Measurements from ENCODE around the gene TIPIN. TPM values are rescaled to one million over a fixed set of nuclear protein-coding genes. Genes with fewer than 3 reads are reported as not detected.

TIPIN gene
- total RNA-seq, 1 donor from 2014 or later = 2.4 TPM

DNA sequence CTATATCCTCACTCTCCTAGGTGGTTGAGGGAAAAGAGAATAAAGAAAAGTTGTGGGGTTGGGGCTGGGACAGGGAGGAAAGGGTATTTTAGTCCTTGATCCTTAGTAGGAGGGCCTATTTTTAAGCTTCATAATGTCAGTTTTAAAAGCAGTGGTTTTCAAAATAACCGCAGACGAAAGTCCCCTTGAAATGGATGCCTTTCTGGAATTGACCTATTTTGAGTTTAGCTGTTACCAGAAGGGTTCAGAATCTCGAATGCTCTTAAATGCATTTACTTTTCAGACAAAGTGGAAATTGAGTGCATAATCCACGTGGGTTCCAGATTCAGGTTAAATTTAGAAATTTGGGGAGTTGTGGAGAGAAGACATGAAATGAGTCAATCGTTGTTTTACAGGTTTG, 46.8 kb upstream of the TIPIN start:
- intact Hi-C loops (cut with micrococcal nuclease) = no loop called here
- no peak overlapping the region for H3K4me3 ChIP-seq
- no peak for DNase-seq
- TF ChIP-seq CTCF (IDR thresholded peaks at IDR 0.05; ENCODE audit: borderline replicate concordance) = no peak
- H3K36me3 ChIP-seq = peaks cover 7% of the 10 kb centered on the region
- no peak overlapping the region for H3K27ac ChIP-seq (replicated peaks)
- H3K27me3 ChIP-seq (ENCODE audit: low read depth) = no peaks in the 10 kb centered on the region
- H3K9me3 ChIP-seq (replicated peaks) = no peaks in the 10 kb centered on the region
- peaks cover 42% of the 10 kb centered on the region for H3K4me1 ChIP-seq

DNA sequence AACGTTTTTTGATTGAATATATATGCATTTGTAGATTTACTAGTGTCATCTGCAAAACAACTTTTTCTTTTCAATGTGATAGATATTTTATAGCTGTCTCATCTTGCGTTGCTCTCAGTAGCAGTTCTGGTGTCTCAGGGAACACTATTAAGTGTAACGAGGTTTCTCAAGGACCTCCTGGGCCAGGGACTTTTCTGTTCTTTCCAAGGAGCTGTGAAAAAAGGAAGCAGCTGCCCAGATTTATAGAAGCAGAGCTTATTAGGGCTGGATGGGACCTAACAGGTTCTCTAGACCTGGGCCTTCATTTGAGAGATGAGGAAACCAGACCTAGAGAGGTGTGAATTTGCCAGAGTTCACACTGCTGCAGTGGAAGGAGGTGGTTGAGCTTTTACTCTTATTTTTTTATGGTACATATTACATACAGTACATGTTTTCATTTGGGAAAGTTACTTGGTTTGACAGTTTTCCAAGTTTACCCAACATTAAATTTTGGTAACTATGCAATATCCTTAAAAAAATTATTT, 46.3 kb upstream of the TIPIN start:
- no peak for DNase-seq
- intact Hi-C loops (cut with micrococcal nuclease) = no loop called here

DNA sequence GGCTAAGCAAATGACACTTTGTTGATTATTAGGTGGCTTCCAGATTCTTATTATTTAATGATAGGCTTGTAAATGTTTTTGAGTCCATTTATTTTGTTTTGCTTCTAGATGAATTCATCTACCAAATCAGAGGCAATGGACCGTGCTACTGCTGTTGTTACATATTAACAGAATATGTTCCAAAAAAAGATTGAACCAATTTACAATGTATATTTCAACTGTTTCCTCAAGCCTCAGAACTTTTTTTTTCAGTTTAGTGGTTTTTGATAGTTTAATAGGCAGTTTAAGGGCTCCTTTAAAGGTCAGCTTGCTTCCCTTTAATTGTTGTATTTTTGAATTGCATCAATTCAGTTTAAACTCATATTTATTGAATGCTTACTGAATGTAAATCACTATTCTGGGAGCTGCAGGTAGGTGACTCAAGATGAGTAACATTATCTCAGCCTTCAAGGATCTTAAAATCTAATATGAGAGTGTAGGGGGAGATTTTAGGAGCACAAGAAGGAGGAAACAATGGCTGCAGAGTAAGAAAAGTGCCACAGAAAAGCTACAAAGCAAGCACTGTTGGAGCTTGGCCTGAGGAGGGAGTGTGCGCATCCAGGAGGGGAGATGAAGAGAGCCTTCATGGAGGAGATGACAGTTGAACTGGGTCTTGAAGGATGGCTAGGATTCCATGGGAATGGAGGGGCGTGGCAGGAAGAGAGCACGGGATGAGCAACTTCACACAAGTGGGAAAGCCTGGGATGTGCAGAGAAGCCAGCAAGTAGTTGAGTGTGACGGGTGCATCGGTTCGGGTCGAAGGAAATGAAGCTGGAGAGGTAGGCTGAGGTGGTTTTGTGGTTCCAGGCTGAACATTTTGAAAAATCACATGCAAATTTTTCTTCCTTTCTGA, 44.9 kb upstream of the TIPIN start:
- no peak for DNase-seq
- no peak for TF ChIP-seq CTCF (IDR thresholded peaks at IDR 0.05; ENCODE audit: borderline replicate concordance)
- intact Hi-C loops (cut with micrococcal nuclease) = no loop called here

More for the DNA sequence above, 46.3 kb upstream of the TIPIN start:
- Histone ChIP-seq H3K27ac (replicated peaks) (no peak overlapping the region), H3K27me3 (ENCODE audit: low read depth) (no peaks in the 10 kb centered on the region), H3K4me1 (peaks cover 42% of the 10 kb centered on the region), H3K36me3 (peaks cover 7% of the 10 kb centered on the region), H3K4me3 (no peak overlapping the region), H3K9me3 (replicated peaks) (no peaks in the 10 kb centered on the region)
- TF ChIP-seq CTCF (IDR thresholded peaks at IDR 0.05; ENCODE audit: borderline replicate concordance) = no peak

DNA sequence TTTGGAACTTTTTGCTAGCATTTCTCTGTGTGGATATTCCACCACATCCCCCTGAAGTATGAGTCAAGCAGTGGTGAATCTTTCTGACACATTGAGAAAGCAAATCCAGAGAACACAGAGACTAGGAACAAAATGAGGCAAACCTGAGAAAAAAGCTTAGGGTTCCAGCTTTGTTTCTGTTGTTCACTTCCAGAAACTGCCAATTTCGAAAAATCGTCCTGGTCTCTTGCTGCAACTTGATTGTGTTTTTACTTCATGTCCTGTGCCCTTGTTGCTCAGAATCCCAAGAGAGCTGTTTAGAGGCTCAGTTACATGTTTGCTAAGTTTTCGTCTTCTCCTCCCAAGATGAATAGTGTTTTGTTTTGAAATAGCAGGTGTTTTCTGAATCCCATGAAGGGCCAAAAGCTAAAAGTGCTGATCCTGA, 43.9 kb upstream of the TIPIN start:
- intact Hi-C loops (cut with micrococcal nuclease) = no loop called here
- Histone ChIP-seq H3K4me3 (no peak overlapping the region), H3K9me3 (replicated peaks) (no peaks in the 10 kb centered on the region), H3K4me1 (peaks cover 26% of the 10 kb centered on the region), H3K27ac (replicated peaks) (no peak overlapping the region), H3K27me3 (ENCODE audit: low read depth) (no peaks in the 10 kb centered on the region), H3K36me3 (peaks cover 14% of the 10 kb centered on the region)
- no peak for TF ChIP-seq CTCF (IDR thresholded peaks at IDR 0.05; ENCODE audit: borderline replicate concordance)
- no peak for DNase-seq

More for the DNA sequence above, 44.9 kb upstream of the TIPIN start:
- no peaks in the 10 kb centered on the region for H3K27me3 ChIP-seq (ENCODE audit: low read depth)
- no peak overlapping the region for H3K27ac ChIP-seq (replicated peaks)
- H3K4me3 ChIP-seq = no peak overlapping the region
- peaks cover 9% of the 10 kb centered on the region for H3K36me3 ChIP-seq
- peaks cover 36% of the 10 kb centered on the region for H3K4me1 ChIP-seq
- H3K9me3 ChIP-seq (replicated peaks) = no peaks in the 10 kb centered on the region

DNA sequence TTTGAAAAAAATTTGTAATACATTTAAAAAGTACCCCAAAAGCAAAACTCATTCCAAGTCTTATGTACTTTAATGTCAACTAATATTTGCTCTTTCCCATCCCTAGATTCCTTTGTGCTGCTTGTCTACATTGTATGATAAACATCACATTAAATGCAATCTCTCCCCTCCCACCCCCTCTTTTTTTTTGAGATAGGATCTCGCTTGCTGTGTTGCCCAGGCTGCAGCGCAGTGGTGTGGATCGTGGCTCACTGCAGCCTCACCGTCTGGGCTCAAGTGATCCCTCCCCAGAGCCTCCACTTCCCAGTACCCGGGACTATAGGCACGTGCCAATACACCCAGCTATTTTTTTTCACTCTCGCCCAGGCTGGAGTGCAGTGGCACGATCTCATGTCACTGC, 42.8 kb upstream of the TIPIN start:
- Histone ChIP-seq H3K27ac (replicated peaks) (no peak overlapping the region), H3K27me3 (ENCODE audit: low read depth) (no peaks in the 10 kb centered on the region), H3K4me1 (peaks cover 15% of the 10 kb centered on the region), H3K9me3 (replicated peaks) (no peaks in the 10 kb centered on the region), H3K4me3 (no peak overlapping the region), H3K36me3 (peaks cover 14% of the 10 kb centered on the region)
- intact Hi-C loops (cut with micrococcal nuclease) = no loop called here
- no peak for TF ChIP-seq CTCF (IDR thresholded peaks at IDR 0.05; ENCODE audit: borderline replicate concordance)
- no peak for DNase-seq

Data from left ventricle myocardium inferior (tissue), 1 donor.